SK-N-SH treated with all-trans-retinoic acid at 6 μM for 48 hours (cell line): ENCODE results near the gene ITGAV.

ENCODE experiments used
- ATAC-seq: fragments of 200-7000 bp; cut with Tn5 transposase; 3 replicates; pipeline ENCODE4 v1.9.1; 2020; ENCODE audit warnings: mild to moderate bottlenecking, moderate library complexity
- ARNTL ChIP-seq: fragments of 450-650 bp; formaldehyde crosslinking; IDR thresholded peaks from 2 replicates; pipeline ENCODE4 v1.5.0; 2020; ENCODE audit warnings: low read depth, mild to moderate bottlenecking, moderate library complexity, borderline replicate concordance
- BACH2 ChIP-seq: fragments of 250-450 bp; sonication (Bioruptor Pico); IDR thresholded peaks from 2 replicates; pipeline ENCODE4 v1.9.0; 2021; ENCODE audit warnings: mild to moderate bottlenecking, borderline replicate concordance
- CSDC2 ChIP-seq: fragments of 250-450 bp; sonication (Bioruptor Pico); IDR thresholded peaks from 2 replicates; pipeline ENCODE4 v1.5.0; 2020; ENCODE audit warnings: mild to moderate bottlenecking, moderate library complexity
- CSRNP3 ChIP-seq: fragments of 250-450 bp; sonication (Bioruptor Pico); IDR thresholded peaks from 2 replicates; pipeline ENCODE4 v1.5.1; 2021; ENCODE audit warnings: mild to moderate bottlenecking, moderate library complexity
- ESRRG ChIP-seq: fragments of 250-450 bp; sonication (Bioruptor Pico); IDR thresholded peaks from 2 replicates; pipeline ENCODE4 v1.6.1; 2021; ENCODE audit warnings: mild to moderate bottlenecking
- GLIS3 ChIP-seq: fragments of 250-450 bp; sonication (Bioruptor Pico); IDR thresholded peaks from 2 replicates; pipeline ENCODE4 v1.5.0; 2020; ENCODE audit warnings: mild to moderate bottlenecking, moderate library complexity
- ISL1 ChIP-seq: fragments of 250-450 bp; sonication (Bioruptor Pico); IDR thresholded peaks from 2 replicates; pipeline ENCODE4 v2.1.2; 2022; ENCODE audit warnings: mild to moderate bottlenecking, moderate library complexity
- OSR1 ChIP-seq: fragments of 250-450 bp; sonication (Bioruptor Pico); IDR thresholded peaks from 2 replicates; pipeline ENCODE4 v1.8.0; 2022; ENCODE audit warnings: moderate library complexity, mild to moderate bottlenecking, inconsistent platforms
- PATZ1 ChIP-seq: fragments of 250-450 bp; sonication (Bioruptor Pico); IDR thresholded peaks from 2 replicates; pipeline ENCODE4 v1.8.0; 2020; ENCODE audit warnings: mild to moderate bottlenecking, moderate library complexity, borderline replicate concordance
- PPARA ChIP-seq: fragments of 250-450 bp; sonication (Bioruptor Pico); IDR thresholded peaks from 2 replicates; pipeline ENCODE4 v1.5.0; 2020; ENCODE audit warnings: mild to moderate bottlenecking, borderline replicate concordance
- RARB ChIP-seq: fragments of 250-450 bp; sonication (Bioruptor Pico); IDR thresholded peaks from 2 replicates; pipeline ENCODE4 v1.8.0; 2021; ENCODE audit warnings: mild to moderate bottlenecking, moderate library complexity
- SNAI2 ChIP-seq: fragments of 250-450 bp; sonication (Bioruptor Pico); IDR thresholded peaks from 2 replicates; pipeline ENCODE4 v1.5.0; 2020; ENCODE audit warnings: mild to moderate bottlenecking, moderate library complexity
- TCF4 ChIP-seq: fragments of 250-450 bp; sonication (Bioruptor Pico); IDR thresholded peaks from 2 replicates; pipeline ENCODE4 v1.8.0; 2021; ENCODE audit warnings: mild to moderate bottlenecking, moderate library complexity, borderline replicate concordance
- TOX ChIP-seq: fragments of 250-450 bp; sonication (Bioruptor Pico); IDR thresholded peaks from 2 replicates; pipeline ENCODE4 v1.8.0; 2021; ENCODE audit warnings: mild to moderate bottlenecking, moderate library complexity, borderline replicate concordance
- ZC3H10 ChIP-seq: fragments of 250-450 bp; sonication (Bioruptor Pico); IDR thresholded peaks from 2 replicates; pipeline ENCODE4 v1.5.1; 2021; ENCODE audit warnings: mild to moderate bottlenecking, moderate library complexity
- ZFP3 ChIP-seq: fragments of 250-450 bp; sonication (Bioruptor Pico); IDR thresholded peaks from 2 replicates; pipeline ENCODE4 v1.5.0; 2020; ENCODE audit warnings: mild to moderate bottlenecking, moderate library complexity
- ZFP30 ChIP-seq: fragments of 450-650 bp; formaldehyde crosslinking; IDR thresholded peaks from 2 replicates; pipeline ENCODE4 v1.5.0; 2022; ENCODE audit warnings: mild to moderate bottlenecking, moderate library complexity
- ZNF565 ChIP-seq: fragments of 450-650 bp; formaldehyde crosslinking; conservative IDR thresholded peaks from 2 replicates; pipeline ENCODE4 v1.5.0; 2020; ENCODE audit warnings: low read depth, mild to moderate bottlenecking, moderate library complexity
- ZNF70 ChIP-seq: fragments of 450-650 bp; formaldehyde crosslinking; IDR thresholded peaks from 2 replicates; pipeline ENCODE4 v1.5.0; 2020; ENCODE audit warnings: mild to moderate bottlenecking, moderate library complexity
- TF ChIP-seq, protein P1 (sequence below): fragments of 250-450 bp; sonication (Bioruptor Pico); IDR thresholded peaks from 2 replicates; pipeline ENCODE4 v1.8.0; 2021; ENCODE audit warnings: low read depth, mild to moderate bottlenecking, moderate library complexity, borderline replicate concordance
- TF ChIP-seq, protein P2 (sequence below): fragments of 250-450 bp; sonication (Bioruptor Pico); IDR thresholded peaks from 2 replicates; pipeline ENCODE4 v1.5.1; 2020; ENCODE audit warnings: low read depth, mild to moderate bottlenecking, moderate library complexity
- TF ChIP-seq, protein P3 (sequence below): fragments of 250-450 bp; sonication (Bioruptor Pico); IDR thresholded peaks from 2 replicates; pipeline ENCODE4 v1.5.0; 2020; ENCODE audit warnings: mild to moderate bottlenecking, moderate library complexity

The ITGAV gene

GRCh38 chr2:186641132-186641806, 51.4 kb downstream of the ITGAV start:
- ATAC-seq: peak; percentile 43
- no peak for TF ChIP-seq ZNF70 (CRISPR knock-in tag)

DNA sequence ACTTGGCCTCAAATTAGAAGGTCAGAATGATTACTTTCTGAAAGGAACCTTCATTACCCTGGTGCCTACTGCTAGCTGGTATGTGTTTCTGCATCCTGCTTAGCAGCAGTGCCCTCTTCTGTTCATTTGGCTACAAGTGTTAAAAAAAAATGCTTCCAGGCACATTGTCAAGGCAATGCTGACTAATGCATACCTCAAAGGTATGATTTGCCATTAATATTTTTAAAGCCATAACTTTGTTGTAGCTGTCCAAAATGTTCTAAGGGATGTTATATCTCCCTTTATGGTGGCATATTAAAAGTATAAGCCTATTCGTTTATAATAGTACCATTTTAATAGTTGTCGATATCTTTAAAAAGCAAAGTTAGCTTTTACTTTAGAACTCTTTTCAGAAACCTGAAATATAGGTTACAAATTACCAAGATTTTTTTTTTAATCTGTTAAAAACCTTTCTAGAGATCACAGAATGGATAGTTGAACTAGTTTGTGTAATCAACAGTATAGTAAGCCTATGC, 52.0 kb downstream of the ITGAV start:
- no peak for TF ChIP-seq RARB (CRISPR knock-in tag)
- no peak for TF ChIP-seq PPARA
- TF ChIP-seq ARNTL (CRISPR knock-in tag): no peak
- no peak for TF ChIP-seq ZFP3 (CRISPR knock-in tag)
- TF ChIP-seq ZC3H10: no peak
- TF ChIP-seq, protein P1, sequence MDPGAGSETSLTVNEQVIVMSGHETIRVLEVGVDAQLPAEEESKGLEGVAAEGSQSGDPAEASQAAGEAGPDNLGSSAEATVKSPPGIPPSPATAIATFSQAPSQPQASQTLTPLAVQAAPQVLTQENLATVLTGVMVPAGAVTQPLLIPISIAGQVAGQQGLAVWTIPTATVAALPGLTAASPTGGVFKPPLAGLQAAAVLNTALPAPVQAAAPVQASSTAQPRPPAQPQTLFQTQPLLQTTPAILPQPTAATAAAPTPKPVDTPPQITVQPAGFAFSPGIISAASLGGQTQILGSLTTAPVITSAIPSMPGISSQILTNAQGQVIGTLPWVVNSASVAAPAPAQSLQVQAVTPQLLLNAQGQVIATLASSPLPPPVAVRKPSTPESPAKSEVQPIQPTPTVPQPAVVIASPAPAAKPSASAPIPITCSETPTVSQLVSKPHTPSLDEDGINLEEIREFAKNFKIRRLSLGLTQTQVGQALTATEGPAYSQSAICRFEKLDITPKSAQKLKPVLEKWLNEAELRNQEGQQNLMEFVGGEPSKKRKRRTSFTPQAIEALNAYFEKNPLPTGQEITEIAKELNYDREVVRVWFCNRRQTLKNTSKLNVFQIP (CRISPR knock-in tag): no peak
- TF ChIP-seq GLIS3: no peak
- TF ChIP-seq ZNF70 (CRISPR knock-in tag): no peak
- no peak for TF ChIP-seq PATZ1 (CRISPR knock-in tag)
- TF ChIP-seq CSRNP3 (CRISPR knock-in tag): no peak
- no peak for TF ChIP-seq ESRRG
- TF ChIP-seq, protein P2, sequence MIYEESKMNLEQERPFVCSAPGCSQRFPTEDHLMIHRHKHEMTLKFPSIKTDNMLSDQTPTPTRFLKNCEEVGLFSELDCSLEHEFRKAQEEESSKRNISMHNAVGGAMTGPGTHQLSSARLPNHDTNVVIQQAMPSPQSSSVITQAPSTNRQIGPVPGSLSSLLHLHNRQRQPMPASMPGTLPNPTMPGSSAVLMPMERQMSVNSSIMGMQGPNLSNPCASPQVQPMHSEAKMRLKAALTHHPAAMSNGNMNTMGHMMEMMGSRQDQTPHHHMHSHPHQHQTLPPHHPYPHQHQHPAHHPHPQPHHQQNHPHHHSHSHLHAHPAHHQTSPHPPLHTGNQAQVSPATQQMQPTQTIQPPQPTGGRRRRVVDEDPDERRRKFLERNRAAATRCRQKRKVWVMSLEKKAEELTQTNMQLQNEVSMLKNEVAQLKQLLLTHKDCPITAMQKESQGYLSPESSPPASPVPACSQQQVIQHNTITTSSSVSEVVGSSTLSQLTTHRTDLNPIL (CRISPR knock-in tag): no peak
- no peak for TF ChIP-seq OSR1 (CRISPR knock-in tag)
- no peak for TF ChIP-seq ZFP30 (CRISPR knock-in tag)
- no peak for TF ChIP-seq ZNF565 (CRISPR knock-in tag)
- TF ChIP-seq BACH2 (CRISPR knock-in tag): no peak
- no peak for TF ChIP-seq CSDC2 (CRISPR knock-in tag)
- no peak for TF ChIP-seq TCF4 (CRISPR knock-in tag)
- TF ChIP-seq, protein P3, sequence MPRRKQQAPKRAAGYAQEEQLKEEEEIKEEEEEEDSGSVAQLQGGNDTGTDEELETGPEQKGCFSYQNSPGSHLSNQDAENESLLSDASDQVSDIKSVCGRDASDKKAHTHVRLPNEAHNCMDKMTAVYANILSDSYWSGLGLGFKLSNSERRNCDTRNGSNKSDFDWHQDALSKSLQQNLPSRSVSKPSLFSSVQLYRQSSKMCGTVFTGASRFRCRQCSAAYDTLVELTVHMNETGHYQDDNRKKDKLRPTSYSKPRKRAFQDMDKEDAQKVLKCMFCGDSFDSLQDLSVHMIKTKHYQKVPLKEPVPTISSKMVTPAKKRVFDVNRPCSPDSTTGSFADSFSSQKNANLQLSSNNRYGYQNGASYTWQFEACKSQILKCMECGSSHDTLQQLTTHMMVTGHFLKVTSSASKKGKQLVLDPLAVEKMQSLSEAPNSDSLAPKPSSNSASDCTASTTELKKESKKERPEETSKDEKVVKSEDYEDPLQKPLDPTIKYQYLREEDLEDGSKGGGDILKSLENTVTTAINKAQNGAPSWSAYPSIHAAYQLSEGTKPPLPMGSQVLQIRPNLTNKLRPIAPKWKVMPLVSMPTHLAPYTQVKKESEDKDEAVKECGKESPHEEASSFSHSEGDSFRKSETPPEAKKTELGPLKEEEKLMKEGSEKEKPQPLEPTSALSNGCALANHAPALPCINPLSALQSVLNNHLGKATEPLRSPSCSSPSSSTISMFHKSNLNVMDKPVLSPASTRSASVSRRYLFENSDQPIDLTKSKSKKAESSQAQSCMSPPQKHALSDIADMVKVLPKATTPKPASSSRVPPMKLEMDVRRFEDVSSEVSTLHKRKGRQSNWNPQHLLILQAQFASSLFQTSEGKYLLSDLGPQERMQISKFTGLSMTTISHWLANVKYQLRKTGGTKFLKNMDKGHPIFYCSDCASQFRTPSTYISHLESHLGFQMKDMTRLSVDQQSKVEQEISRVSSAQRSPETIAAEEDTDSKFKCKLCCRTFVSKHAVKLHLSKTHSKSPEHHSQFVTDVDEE (CRISPR knock-in tag): no peak
- no peak for TF ChIP-seq TOX
- peak; percentile 97 for ATAC-seq

- ATAC-seq: no peak
- TF ChIP-seq RARB (CRISPR knock-in tag) (no peak), SNAI2 (CRISPR knock-in tag) (no peak), ISL1 (CRISPR knock-in tag) (no peak), ZNF70 (CRISPR knock-in tag) (no peak), ZNF565 (CRISPR knock-in tag) (no peak), ESRRG (no peak), TCF4 (CRISPR knock-in tag) (no peak), PATZ1 (CRISPR knock-in tag) (no peak), CSRNP3 (CRISPR knock-in tag) (no peak), TOX (no peak)
Measured at GRCh38 chr2:186644791-186645190, 54.9 kb downstream of the ITGAV start.
